ENCODE data around the gene MUTYH.

GRCh38 chr1:45300669-45300997 lies 39.6 kb downstream of the MUTYH start:
- TF ChIP-seq CTCF (IDR thresholded peaks at IDR 0.05) (no peak), POLR2A (IDR thresholded peaks at IDR 0.05) (no peak)
